Naive thymus-derived CD4-positive, alpha-beta T cell (primary cell): Measurements from ENCODE around the gene RUNDC3A. TPM values are rescaled to one million over a fixed set of nuclear protein-coding genes. Genes with fewer than 3 reads are reported as not detected.
A peak's percentile ranks its signal among the peaks of the same experiment; 100 is the strongest.

ENCODE experiments used
- ATAC-seq: fragments of 150-1000 bp; cut with Tn5 transposase; 2 replicates; pipeline ENCODE4 v1.10.0; 2021; ENCODE audit warnings: mild to moderate bottlenecking, moderate library complexity
- CTCF ChIA-PET: fragments of 350-600 bp; sonication (Branson Sonifier 250); formaldehyde crosslinking; loops from one replicate; lab custom pipeline; 2021; ENCODE audit warnings: antibody characterized with exemption; lab: Charles Lee
- POLR2A ChIA-PET: fragments of 350-600 bp; sonication (Branson Sonifier 250); formaldehyde crosslinking; loops from one replicate; lab custom pipeline; 2021; ENCODE audit warnings: antibody characterized with exemption, inconsistent platforms; lab: Charles Lee
- DNase-seq, 9 donors: peaks; one replicate each; pipeline versions ENCODE4 v3.0.0 to v3.0.0-alpha.2; 2020 to 2022; ENCODE audit warnings: mixed read lengths in 1 of 9
- H3K27ac ChIP-seq: one replicate; pipeline ENCODE4 v1.7.0; 2013; ENCODE audit warnings: mild to moderate bottlenecking, low read depth, low read length, moderate library complexity
- H3K27me3 ChIP-seq, 2 donors: one replicate each; pipeline ENCODE4 v1.7.0; 2013; ENCODE audit warnings: low read length in 2 of 2, mild to moderate bottlenecking in 2 of 2, moderate library complexity in 2 of 2; ENCODE audit not compliant: control insufficient read depth in 2 of 2, insufficient read depth in 2 of 2
- H3K36me3 ChIP-seq, 3 experiments: 1 replicate in 2 of 3; 2 replicates in 1 of 3; pipeline ENCODE4 v1.7.0; 2013; ENCODE audit warnings: low read length in 3 of 3, mild to moderate bottlenecking in 3 of 3, moderate library complexity in 1 of 3; ENCODE audit not compliant: insufficient read depth in 3 of 3, control insufficient read depth in 2 of 3
- H3K4me1 ChIP-seq, 2 donors: one replicate each; pipeline ENCODE4 v1.7.0; 2013; ENCODE audit warnings: low read length in 2 of 2, mild to moderate bottlenecking in 2 of 2, moderate library complexity in 1 of 2; ENCODE audit not compliant: control insufficient read depth in 2 of 2, insufficient read depth in 2 of 2
- H3K4me3 ChIP-seq: 2 replicates; pipeline ENCODE4 v1.7.0; 2013; ENCODE audit warnings: mild to moderate bottlenecking, low read length
- H3K9me3 ChIP-seq, 3 experiments: 1 replicate in 2 of 3; 2 replicates in 1 of 3; pipeline ENCODE4 v1.7.0; 2013; ENCODE audit warnings: low read length in 3 of 3; ENCODE audit not compliant: control insufficient read depth in 2 of 3
- H3K27ac Mint-ChIP-seq, 9 donors: one replicate each; pipeline ENCODE4 v1.8.0; 2020 to 2022; ENCODE audit warnings: mixed read lengths in 9 of 9, mild to moderate bottlenecking in 8 of 9, moderate library complexity in 5 of 9, inconsistent platforms in 2 of 9
- H3K27me3 Mint-ChIP-seq, 5 donors: one replicate each; pipeline ENCODE4 v1.8.0; 2021 to 2022; ENCODE audit warnings: mixed read lengths in 5 of 5, mild to moderate bottlenecking in 1 of 5
- H3K36me3 Mint-ChIP-seq, 5 donors: one replicate each; pipeline ENCODE4 v1.8.0; 2020 to 2022; ENCODE audit warnings: mixed read lengths in 5 of 5, mild to moderate bottlenecking in 3 of 5, inconsistent platforms in 1 of 5
- H3K4me1 Mint-ChIP-seq, 7 donors: one replicate each; pipeline ENCODE4 v1.8.0; 2020 to 2022; ENCODE audit warnings: mixed read lengths in 7 of 7, mild to moderate bottlenecking in 3 of 7, inconsistent platforms in 1 of 7
- H3K4me3 Mint-ChIP-seq, 10 donors: one replicate each; pipeline ENCODE4 v1.8.0; 2020 to 2022; ENCODE audit warnings: mild to moderate bottlenecking in 10 of 10, mixed read lengths in 10 of 10, moderate library complexity in 6 of 10, inconsistent platforms in 2 of 10
- H3K9me3 Mint-ChIP-seq, 11 donors: one replicate each; pipeline ENCODE4 v1.8.0; 2020 to 2022; ENCODE audit warnings: mixed read lengths in 11 of 11, mild to moderate bottlenecking in 4 of 11, inconsistent platforms in 1 of 11, moderate library complexity in 1 of 11
- intact Hi-C, 2 donors: fragments of 100-400 bp; cut with micrococcal nuclease; formaldehyde crosslinking; loops; one replicate each; pipeline ENCODE4 v1.15.1; 2023
- polyA plus RNA-seq, 2 donors: library from polyadenylated mRNA; unstranded; fragments of 300-500 nt; fragmentation: Illumina TruSeq; gene quantifications; one replicate each; pipeline ENCODE4 v1.2.3, GENCODE V29; 2021
- total RNA-seq, 6 experiments: library from RNA in 5 of 6; stranded (reverse) in 5 of 6; gene quantifications; 1 replicate in 5 of 6; 2 replicates in 1 of 6; pipeline ENCODE4 v1.2.3 and lab custom pipeline; 2021 to 2026

RUNDC3A gene
- total RNA-seq = under 1 TPM in 2 of 5 experiments, not detected in 3; 0.08 to 0.22 TPM
- polyA plus RNA-seq = not detected
- not detected for total RNA-seq (lab: John Stamatoyannopoulos, UW)

DNA sequence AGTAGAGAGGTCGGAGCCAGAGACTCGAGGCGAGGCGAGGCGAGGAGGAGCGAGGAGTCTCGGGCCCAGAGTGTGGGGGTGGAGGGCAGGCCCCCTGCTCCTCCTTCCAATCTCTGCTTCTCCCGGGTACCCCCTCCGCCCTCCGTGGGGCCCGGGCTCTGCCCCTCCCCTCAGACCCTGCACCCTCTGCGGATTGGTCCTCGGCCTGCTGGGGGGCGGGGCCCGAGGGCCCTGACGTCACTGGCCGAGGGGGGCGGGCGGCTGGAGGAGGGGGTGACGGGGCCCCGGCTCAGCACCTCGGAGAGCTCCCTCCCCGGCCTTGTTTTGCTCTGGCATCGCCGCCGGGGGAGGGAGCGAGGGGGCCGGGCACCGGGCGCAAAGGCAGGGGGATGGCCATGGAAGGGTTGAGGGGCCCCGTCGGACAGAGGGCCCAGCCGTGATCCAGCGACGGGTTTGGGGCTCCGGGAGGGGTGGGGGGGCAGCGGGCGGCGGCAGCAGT, at the start of gene RUNDC3A:
Gene RUNDC3A, plus strand, starts transcription at position 282 of the 499 bp plus-strand sequence. CDS start 232 bp downstream, outside the sequence.
- peak within 1 kb of the TSS; percentile 42 to 84 (median 63) for H3K4me3 Mint-ChIP-seq
- H3K36me3 ChIP-seq = no peaks in the 10 kb centered on the region
- H3K36me3 Mint-ChIP-seq = peaks cover 0 to 5% (median 0%) of the 10 kb centered on the region in 5 donors
- peak; percentile 75 to 90 (median 85) for DNase-seq
- H3K4me3 ChIP-seq = no peak within 1 kb of the TSS
- peaks cover 14 to 27% (median 15%) of the 10 kb centered on the region in 7 donors for H3K4me1 Mint-ChIP-seq
- H3K4me1 ChIP-seq = peaks cover 0 to 5% of the 10 kb centered on the region in 2 donors
- peak within 1 kb of the TSS in 3 of 9 donors; percentile 13 to 75 (median 71) for H3K27ac Mint-ChIP-seq
- H3K27ac ChIP-seq = no peak within 1 kb of the TSS
- H3K27me3 Mint-ChIP-seq = peaks cover 28 to 57% (median 32%) of the 10 kb centered on the region in 5 donors
- no peaks in the 10 kb centered on the region for H3K27me3 ChIP-seq
- intact Hi-C loops = loop anchor here (1.0 to 2.0 kb wide), 4 partner anchors 16 to 87 kb away; partner anchors contain the start of gene SLC25A39 (in 1 of the 2)
- ATAC-seq = peak; percentile 99
- ChIA-PET POLR2A (interaction anchor here (0.5 to 3.4 kb wide), 5 partner anchors 8 to 161 kb away, joined by 3 to 23 read pairs (median 5); partner anchors contain the start of genes TMUB2 and UBTF), CTCF (no interaction called here)
- peaks cover 0 to 2% (median 0%) of the 10 kb centered on the region in 11 donors for H3K9me3 Mint-ChIP-seq
- H3K9me3 ChIP-seq = no peaks in the 10 kb centered on the region

DNA sequence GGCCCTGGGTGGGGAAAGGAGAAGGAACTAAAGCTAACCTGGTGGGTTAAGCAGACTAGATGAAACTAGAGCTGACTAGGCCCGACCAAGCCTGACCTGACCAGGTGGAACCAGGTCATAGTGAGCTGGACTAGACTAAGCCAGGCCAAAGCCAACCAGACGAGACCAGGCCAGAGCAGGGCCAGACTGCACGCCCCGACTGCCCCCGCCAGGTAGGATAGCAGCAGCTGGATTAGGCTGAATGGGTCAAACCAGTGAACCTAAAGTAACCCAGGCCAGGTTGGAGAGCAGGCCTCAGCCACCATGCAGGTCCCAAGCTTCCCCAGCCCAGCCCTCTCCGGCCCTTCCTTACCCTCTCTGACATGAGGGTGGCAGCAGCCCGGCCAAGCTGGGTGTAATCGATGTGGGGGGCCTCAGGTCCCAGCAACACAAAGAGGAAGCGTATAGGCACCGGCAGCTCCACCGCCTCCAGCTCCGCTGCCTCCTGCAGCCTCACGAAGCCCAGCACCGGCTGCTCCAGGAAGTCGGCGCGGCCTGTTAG, 49.5 kb upstream of the RUNDC3A start:
- no peaks in the 10 kb centered on the region for H3K27me3 ChIP-seq
- ChIA-PET CTCF (interaction anchor here (0.7 kb wide), 1 partner anchor 76 kb away, joined by 4 read pairs; no protein-coding TSS in a partner anchor), POLR2A (no interaction called here)
- Mint-ChIP-seq H3K4me3 (no peak overlapping the region), H3K27ac (no peak overlapping the region), H3K4me1 (peaks cover 0 to 2% (median 0%) of the 10 kb centered on the region in 7 donors), H3K36me3 (no peaks in the 10 kb centered on the region), H3K27me3 (peaks cover 0 to 4% (median 0%) of the 10 kb centered on the region in 5 donors), H3K9me3 (no peaks in the 10 kb centered on the region)
- H3K27ac ChIP-seq = no peak overlapping the region
- DNase-seq (no peak), ATAC-seq (no peak)
- no peaks in the 10 kb centered on the region for H3K4me1 ChIP-seq
- H3K36me3 ChIP-seq = no peaks in the 10 kb centered on the region
- no peaks in the 10 kb centered on the region for H3K9me3 ChIP-seq
- intact Hi-C loops = no loop called here
- no peak overlapping the region for H3K4me3 ChIP-seq

DNA sequence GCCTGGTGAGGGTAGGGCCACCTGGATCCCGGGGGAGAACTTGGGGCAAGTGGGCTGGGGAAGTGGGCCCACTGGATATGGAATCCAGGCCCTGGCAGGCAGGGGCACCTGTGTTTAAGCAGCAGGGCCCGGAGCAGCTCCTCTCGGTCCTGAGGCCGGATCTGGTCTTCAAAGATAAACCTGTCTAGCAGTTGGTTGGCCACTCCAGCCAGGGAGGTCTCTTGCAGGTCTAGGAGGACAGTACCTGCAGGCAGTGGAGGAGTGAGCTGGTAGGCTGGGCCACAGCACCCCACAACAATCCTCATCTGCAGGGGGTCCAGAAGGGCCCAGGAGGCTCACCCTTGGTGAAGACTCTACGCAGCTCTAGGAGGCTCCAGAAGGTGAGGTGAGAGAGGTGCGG, 48.1 kb upstream of the RUNDC3A start:
- no peak for DNase-seq
- Mint-ChIP-seq H3K4me3 (no peak overlapping the region), H3K4me1 (peaks cover 0 to 2% (median 0%) of the 10 kb centered on the region in 7 donors), H3K36me3 (no peaks in the 10 kb centered on the region), H3K27me3 (peaks cover 0 to 3% (median 0%) of the 10 kb centered on the region in 5 donors), H3K27ac (no peak overlapping the region), H3K9me3 (no peaks in the 10 kb centered on the region)
- Histone ChIP-seq H3K27me3 (no peaks in the 10 kb centered on the region), H3K4me3 (no peak overlapping the region), H3K36me3 (no peaks in the 10 kb centered on the region), H3K4me1 (no peaks in the 10 kb centered on the region), H3K9me3 (no peaks in the 10 kb centered on the region), H3K27ac (no peak overlapping the region)
- POLR2A ChIA-PET = no interaction called here
- ATAC-seq = no peak
- CTCF ChIA-PET = no interaction called here
- intact Hi-C loops = no loop called here

DNA sequence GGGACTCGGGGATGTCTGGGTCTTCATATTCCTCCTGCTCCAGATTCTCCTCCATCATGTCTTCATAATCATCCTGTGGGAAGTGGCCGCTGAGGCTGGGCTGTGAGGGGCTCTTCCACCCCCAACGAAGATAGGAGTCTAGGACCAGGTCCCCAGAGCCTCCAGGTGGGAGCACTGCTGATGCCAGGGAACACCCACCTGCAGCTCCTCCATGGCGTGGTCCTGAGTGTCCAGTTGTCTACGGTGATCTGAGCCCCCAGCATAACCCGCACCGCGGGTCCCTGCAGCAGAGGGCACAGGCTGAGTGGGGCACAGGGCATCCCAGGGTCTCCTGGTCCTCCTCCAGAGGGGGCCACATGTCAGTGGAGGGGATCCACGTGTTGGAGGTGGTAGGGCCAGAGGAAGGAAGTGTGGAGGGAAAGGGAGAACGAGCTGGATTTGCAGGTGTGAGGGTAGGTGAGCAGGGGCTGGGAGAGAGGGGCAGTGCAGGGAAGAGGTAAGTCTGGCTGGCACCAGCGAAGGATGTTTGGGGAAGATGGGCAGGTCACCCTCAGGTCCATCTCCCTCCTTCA, 45.7 kb upstream of the RUNDC3A start:
- CTCF ChIA-PET = interaction anchor here (1.0 kb wide), 1 partner anchor 30 kb away, joined by 6 read pairs; no protein-coding TSS in a partner anchor
- no peak overlapping the region for H3K27ac ChIP-seq
- no peaks in the 10 kb centered on the region for H3K27me3 ChIP-seq
- no peak for ATAC-seq
- H3K27ac Mint-ChIP-seq = no peak overlapping the region
- H3K4me3 ChIP-seq = no peak overlapping the region
- no peaks in the 10 kb centered on the region for H3K9me3 Mint-ChIP-seq
- no peaks in the 10 kb centered on the region for H3K4me1 Mint-ChIP-seq
- intact Hi-C loops = no loop called here
- H3K27me3 Mint-ChIP-seq = peaks cover 0 to 1% (median 0%) of the 10 kb centered on the region in 5 donors
- no peak for DNase-seq
- no peaks in the 10 kb centered on the region for H3K9me3 ChIP-seq
- H3K36me3 Mint-ChIP-seq = no peaks in the 10 kb centered on the region
- no peaks in the 10 kb centered on the region for H3K4me1 ChIP-seq
- no peaks in the 10 kb centered on the region for H3K36me3 ChIP-seq
- POLR2A ChIA-PET = no interaction called here
- no peak overlapping the region for H3K4me3 Mint-ChIP-seq

DNA sequence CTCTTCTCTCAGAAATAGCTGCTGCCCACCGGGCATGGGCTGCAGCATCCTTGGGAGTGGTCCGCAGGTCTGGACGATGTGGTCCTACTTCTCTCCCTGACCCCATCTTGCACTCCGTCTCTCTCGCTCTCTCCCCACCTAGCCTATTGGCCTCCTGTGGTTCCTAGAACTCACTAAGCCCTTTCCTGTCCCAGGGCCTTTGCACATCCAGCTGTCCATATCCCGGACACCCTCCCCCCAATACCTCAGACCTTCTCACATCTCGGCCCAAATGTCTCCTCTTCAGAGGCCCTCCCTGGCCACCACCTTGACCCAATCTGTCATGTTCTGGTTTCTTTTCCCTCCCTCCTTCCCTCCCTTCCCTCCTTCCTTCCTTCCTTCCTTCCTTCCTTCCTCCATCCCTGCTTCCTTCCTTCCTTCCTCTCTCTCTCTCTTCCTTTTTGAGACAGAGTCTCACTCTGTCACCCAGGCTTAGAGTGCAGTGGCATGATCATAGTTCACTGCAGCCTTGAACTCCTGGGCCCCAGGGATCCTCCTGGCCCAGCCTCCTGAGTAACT, 45.0 kb upstream of the RUNDC3A start:
- intact Hi-C loops = no loop called here

DNA sequence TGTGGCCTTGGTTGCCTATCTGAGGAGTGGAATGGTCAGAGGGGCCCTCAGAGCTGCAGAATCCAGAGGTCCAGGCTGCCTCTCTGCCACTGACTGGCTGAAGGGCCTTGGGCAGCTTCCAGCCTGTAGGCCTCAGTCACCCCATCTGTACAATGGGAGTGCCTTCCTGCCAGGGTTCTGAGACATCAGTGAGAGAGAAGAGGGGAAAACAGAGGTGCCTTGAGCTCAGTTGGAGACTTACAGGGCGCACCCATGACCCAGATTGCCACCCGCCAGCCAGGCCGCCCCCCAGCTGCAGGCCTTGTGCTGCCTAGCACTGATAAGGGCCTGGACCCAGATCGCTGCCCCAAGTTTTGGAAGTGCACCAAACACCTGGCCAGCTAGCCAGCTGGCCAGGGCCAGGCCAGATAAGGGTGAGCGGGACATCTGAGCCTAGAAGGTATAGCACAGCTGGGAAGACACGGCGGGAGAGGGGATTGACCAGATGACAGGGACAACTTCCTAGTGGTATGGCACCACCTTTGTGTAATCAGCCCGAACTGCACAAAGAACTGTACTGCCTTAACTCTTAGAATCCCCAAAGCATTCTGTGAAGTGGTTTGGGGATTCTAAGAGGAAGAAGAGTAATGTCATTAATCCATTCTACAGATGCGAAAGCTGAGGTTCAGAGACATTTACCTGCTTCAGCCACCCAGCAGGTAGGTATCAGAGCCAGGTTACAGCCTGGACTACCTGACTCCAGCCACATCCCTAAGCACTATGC, 41.8 kb upstream of the RUNDC3A start:
- no peaks in the 10 kb centered on the region for H3K36me3 ChIP-seq
- ATAC-seq (no peak), DNase-seq (no peak)
- Mint-ChIP-seq H3K4me3 (no peak overlapping the region), H3K27me3 (peaks cover 0 to 1% (median 0%) of the 10 kb centered on the region in 5 donors), H3K4me1 (peaks cover 0 to 4% (median 0%) of the 10 kb centered on the region in 7 donors), H3K9me3 (no peaks in the 10 kb centered on the region), H3K36me3 (no peaks in the 10 kb centered on the region), H3K27ac (peak overlapping the region in 1 of 9 donors; percentile 81)
- no peaks in the 10 kb centered on the region for H3K9me3 ChIP-seq
- H3K4me3 ChIP-seq = no peak overlapping the region
- H3K4me1 ChIP-seq = no peaks in the 10 kb centered on the region
- H3K27me3 ChIP-seq = no peaks in the 10 kb centered on the region
- POLR2A ChIA-PET = no interaction called here
- CTCF ChIA-PET = interaction anchor here (1.1 kb wide), 1 partner anchor 45 kb away, joined by 3 read pairs; no protein-coding TSS in a partner anchor
- intact Hi-C loops = loop anchor here in 1 of 2 donors (5.0 kb wide), 1 partner anchor 44 kb away; no protein-coding TSS in a partner anchor
- H3K27ac ChIP-seq = no peak overlapping the region

More for the DNA sequence above, 45.0 kb upstream of the RUNDC3A start:
- ChIA-PET POLR2A (no interaction called here), CTCF (interaction anchor here (0.7 kb wide), 1 partner anchor 67 kb away, joined by 4 read pairs; no protein-coding TSS in a partner anchor)
- Histone ChIP-seq H3K4me1 (no peaks in the 10 kb centered on the region), H3K27ac (no peak overlapping the region), H3K27me3 (no peaks in the 10 kb centered on the region), H3K9me3 (no peaks in the 10 kb centered on the region), H3K4me3 (no peak overlapping the region), H3K36me3 (no peaks in the 10 kb centered on the region)
- no peak for DNase-seq
- ATAC-seq = no peak
- H3K36me3 Mint-ChIP-seq = no peaks in the 10 kb centered on the region
- peaks cover 0 to 2% (median 0%) of the 10 kb centered on the region in 7 donors for H3K4me1 Mint-ChIP-seq
- H3K4me3 Mint-ChIP-seq = no peak overlapping the region
- H3K9me3 Mint-ChIP-seq = no peaks in the 10 kb centered on the region
- peaks cover 0 to 1% (median 0%) of the 10 kb centered on the region in 5 donors for H3K27me3 Mint-ChIP-seq
- peak overlapping the region in 1 of 9 donors; percentile 59 for H3K27ac Mint-ChIP-seq
